ENCODE measurements around the gene ZP1.

The ZP1 gene

GRCh38 chr11:60919956-60920355, 52.6 kb downstream of the ZP1 start:
- Histone ChIP-seq H3F3A (ENCODE audit: low read depth) (no peaks in the 10 kb centered on the region), H3K9ac (ENCODE audit: low read depth, low read length, poor library complexity, severe bottlenecking) (no peak overlapping the region), H3K9me2 (replicated peaks; ENCODE audit: low read depth, low read length) (no peaks in the 10 kb centered on the region), H3K4me2 (ENCODE audit: low read depth, low read length, poor library complexity, severe bottlenecking) (no peak overlapping the region), H3K27me3 (ENCODE audit: insufficient read depth, low read length, poor library complexity, severe bottlenecking) (no peaks in the 10 kb centered on the region), H3K9me3 (ENCODE audit: insufficient read depth, low read depth, low read length) (no peaks in the 10 kb centered on the region), H3K36me3 (ENCODE audit: insufficient read depth, low read length) (peaks cover 40% of the 10 kb centered on the region; the same call in 1 of the 2 replicates), H3K79me2 (ENCODE audit: insufficient read depth, low read length) (peaks cover 45% of the 10 kb centered on the region), H4K20me1 (ENCODE audit: insufficient read depth, low read length, poor library complexity, severe bottlenecking) (peaks cover 27% of the 10 kb centered on the region), H3K4me1 (ENCODE audit: insufficient read depth, low read length, poor library complexity, severe bottlenecking) (peaks cover 48% of the 10 kb centered on the region), H3K4me3 (ENCODE audit: low read length, poor library complexity, severe bottlenecking) (no peak overlapping the region), H2AFZ (ENCODE audit: low read length) (no peak overlapping the region)
- no peak for TF ChIP-seq EZH2phosphoT487 (IDR thresholded peaks at IDR 0.05; ENCODE audit: borderline replicate concordance)

GRCh38 chr11:60921259-60921658, 53.9 kb downstream of the ZP1 start:
- H2AFZ ChIP-seq (ENCODE audit: low read length): no peak overlapping the region
- H3K4me2 ChIP-seq (ENCODE audit: low read depth, low read length, poor library complexity, severe bottlenecking): no peak overlapping the region
- TF ChIP-seq EZH2phosphoT487 (IDR thresholded peaks at IDR 0.05; ENCODE audit: borderline replicate concordance) (no peak), CTCF (conservative IDR thresholded peaks at IDR 0.05; ENCODE audit: low read length) (no peak)
- H3K79me2 ChIP-seq (ENCODE audit: insufficient read depth, low read length): peaks cover 36% of the 10 kb centered on the region
- no peaks in the 10 kb centered on the region for H3F3A ChIP-seq (ENCODE audit: low read depth)
- H3K9ac ChIP-seq (ENCODE audit: low read depth, low read length, poor library complexity, severe bottlenecking): no peak overlapping the region
- H3K4me1 ChIP-seq (ENCODE audit: insufficient read depth, low read length, poor library complexity, severe bottlenecking): peaks cover 47% of the 10 kb centered on the region
- H3K9me3 ChIP-seq (ENCODE audit: insufficient read depth, low read depth, low read length): no peaks in the 10 kb centered on the region
- H3K36me3 ChIP-seq (ENCODE audit: insufficient read depth, low read length): peaks cover 40% of the 10 kb centered on the region; the same call in 1 of the 2 replicates
- peaks cover 21% of the 10 kb centered on the region for H4K20me1 ChIP-seq (ENCODE audit: insufficient read depth, low read length, poor library complexity, severe bottlenecking)
- no peaks in the 10 kb centered on the region for H3K9me2 ChIP-seq (replicated peaks; ENCODE audit: low read depth, low read length)
- no peaks in the 10 kb centered on the region for H3K27me3 ChIP-seq (ENCODE audit: insufficient read depth, low read length, poor library complexity, severe bottlenecking)
- H3K4me3 ChIP-seq (ENCODE audit: low read length, poor library complexity, severe bottlenecking): no peak overlapping the region

- no peaks in the 10 kb centered on the region for H3K27me3 ChIP-seq (ENCODE audit: insufficient read depth, low read length, poor library complexity, severe bottlenecking)
- H3K36me3 ChIP-seq (ENCODE audit: insufficient read depth, low read length): peaks cover 40% of the 10 kb centered on the region; the same call in 1 of the 2 replicates
- H3K9me3 ChIP-seq (ENCODE audit: insufficient read depth, low read depth, low read length): no peaks in the 10 kb centered on the region
- H3K9me2 ChIP-seq (replicated peaks; ENCODE audit: low read depth, low read length): no peaks in the 10 kb centered on the region
- H2AFZ ChIP-seq (ENCODE audit: low read length): no peak overlapping the region
- peaks cover 41% of the 10 kb centered on the region for H3K4me1 ChIP-seq (ENCODE audit: insufficient read depth, low read length, poor library complexity, severe bottlenecking)
- no peak overlapping the region for H3K4me3 ChIP-seq (ENCODE audit: low read length, poor library complexity, severe bottlenecking)
- H3K9ac ChIP-seq (ENCODE audit: low read depth, low read length, poor library complexity, severe bottlenecking): no peak overlapping the region
- no peaks in the 10 kb centered on the region for H3F3A ChIP-seq (ENCODE audit: low read depth)
- H3K79me2 ChIP-seq (ENCODE audit: insufficient read depth, low read length): peaks cover 30% of the 10 kb centered on the region
- no peak overlapping the region for H3K4me2 ChIP-seq (ENCODE audit: low read depth, low read length, poor library complexity, severe bottlenecking)
- TF ChIP-seq CTCF (conservative IDR thresholded peaks at IDR 0.05; ENCODE audit: low read length): no peak
- TF ChIP-seq EZH2phosphoT487 (IDR thresholded peaks at IDR 0.05; ENCODE audit: borderline replicate concordance): no peak
- H4K20me1 ChIP-seq (ENCODE audit: insufficient read depth, low read length, poor library complexity, severe bottlenecking): peaks cover 15% of the 10 kb centered on the region
Observed at GRCh38 chr11:60921777-60922335, 54.5 kb downstream of the ZP1 start.

- H3F3A ChIP-seq (ENCODE audit: low read depth): no peaks in the 10 kb centered on the region
- H3K36me3 ChIP-seq (ENCODE audit: insufficient read depth, low read length): peaks cover 40% of the 10 kb centered on the region; the same call in 1 of the 2 replicates
- no peaks in the 10 kb centered on the region for H3K9me3 ChIP-seq (ENCODE audit: insufficient read depth, low read depth, low read length)
- H3K4me3 ChIP-seq (ENCODE audit: low read length, poor library complexity, severe bottlenecking): no peak overlapping the region
- H3K4me1 ChIP-seq (ENCODE audit: insufficient read depth, low read length, poor library complexity, severe bottlenecking): peaks cover 34% of the 10 kb centered on the region
- peaks cover 19% of the 10 kb centered on the region for H3K79me2 ChIP-seq (ENCODE audit: insufficient read depth, low read length)
- no peaks in the 10 kb centered on the region for H3K27me3 ChIP-seq (ENCODE audit: insufficient read depth, low read length, poor library complexity, severe bottlenecking)
- H3K9ac ChIP-seq (ENCODE audit: low read depth, low read length, poor library complexity, severe bottlenecking): no peak overlapping the region
- no peaks in the 10 kb centered on the region for H3K9me2 ChIP-seq (replicated peaks; ENCODE audit: low read depth, low read length)
- TF ChIP-seq EZH2phosphoT487 (IDR thresholded peaks at IDR 0.05; ENCODE audit: borderline replicate concordance) (no peak), CTCF (conservative IDR thresholded peaks at IDR 0.05; ENCODE audit: low read length) (no peak)
- H4K20me1 ChIP-seq (ENCODE audit: insufficient read depth, low read length, poor library complexity, severe bottlenecking): peaks cover 12% of the 10 kb centered on the region
- H3K4me2 ChIP-seq (ENCODE audit: low read depth, low read length, poor library complexity, severe bottlenecking): no peak overlapping the region
- H2AFZ ChIP-seq (ENCODE audit: low read length): no peak overlapping the region
Observed at GRCh38 chr11:60922906-60923305, 55.6 kb downstream of the ZP1 start.
